Measurements from ENCODE around the gene PNPLA8.

The PNPLA8 gene, protein sequence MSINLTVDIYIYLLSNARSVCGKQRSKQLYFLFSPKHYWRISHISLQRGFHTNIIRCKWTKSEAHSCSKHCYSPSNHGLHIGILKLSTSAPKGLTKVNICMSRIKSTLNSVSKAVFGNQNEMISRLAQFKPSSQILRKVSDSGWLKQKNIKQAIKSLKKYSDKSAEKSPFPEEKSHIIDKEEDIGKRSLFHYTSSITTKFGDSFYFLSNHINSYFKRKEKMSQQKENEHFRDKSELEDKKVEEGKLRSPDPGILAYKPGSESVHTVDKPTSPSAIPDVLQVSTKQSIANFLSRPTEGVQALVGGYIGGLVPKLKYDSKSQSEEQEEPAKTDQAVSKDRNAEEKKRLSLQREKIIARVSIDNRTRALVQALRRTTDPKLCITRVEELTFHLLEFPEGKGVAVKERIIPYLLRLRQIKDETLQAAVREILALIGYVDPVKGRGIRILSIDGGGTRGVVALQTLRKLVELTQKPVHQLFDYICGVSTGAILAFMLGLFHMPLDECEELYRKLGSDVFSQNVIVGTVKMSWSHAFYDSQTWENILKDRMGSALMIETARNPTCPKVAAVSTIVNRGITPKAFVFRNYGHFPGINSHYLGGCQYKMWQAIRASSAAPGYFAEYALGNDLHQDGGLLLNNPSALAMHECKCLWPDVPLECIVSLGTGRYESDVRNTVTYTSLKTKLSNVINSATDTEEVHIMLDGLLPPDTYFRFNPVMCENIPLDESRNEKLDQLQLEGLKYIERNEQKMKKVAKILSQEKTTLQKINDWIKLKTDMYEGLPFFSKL

DNA sequence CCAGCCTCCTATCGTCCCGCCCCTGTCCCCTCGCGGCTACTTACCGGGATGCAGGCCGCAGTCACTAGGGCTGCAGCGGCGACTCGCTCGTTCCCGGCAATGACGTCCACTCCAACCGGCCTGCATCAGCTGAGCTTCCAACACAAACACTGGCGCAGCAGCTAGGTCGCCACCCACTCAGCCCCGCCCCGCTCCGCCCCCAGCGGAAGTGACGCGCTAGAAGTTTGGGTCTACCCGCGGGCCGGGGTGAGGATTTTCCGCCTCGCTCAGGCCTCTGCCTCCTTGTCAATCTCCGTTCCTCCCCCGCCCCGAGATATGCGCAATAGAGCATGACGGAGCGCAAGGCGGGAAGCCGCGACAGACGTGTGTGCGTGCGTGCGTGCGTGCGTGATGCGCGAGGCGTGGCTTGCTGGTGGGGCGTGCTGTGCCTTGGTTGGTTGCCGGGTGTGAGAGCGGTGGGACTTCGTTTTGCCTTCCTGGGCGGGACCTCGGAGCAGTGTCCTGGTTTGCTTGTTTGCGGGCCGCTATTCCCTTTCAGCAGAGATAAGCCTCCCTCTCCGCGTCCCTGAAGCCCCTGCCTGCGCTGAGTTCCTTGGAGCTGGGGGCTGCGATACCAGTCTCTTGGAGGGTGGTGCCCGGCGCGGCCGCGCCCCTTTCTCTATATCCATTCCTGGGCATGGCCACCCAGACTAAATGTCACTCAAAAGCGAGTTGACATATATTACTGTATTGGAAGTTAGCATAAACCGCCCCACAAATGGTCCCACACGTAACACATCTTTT lies at the start of gene PNPLA8:
TSS of gene PNPLA8 (minus strand) at position 151 of the 783 bp plus-strand sequence. CDS start 10,644 bp downstream, outside the sequence.
- peak within 1 kb of the TSS; percentile 97 for H3K27ac ChIP-seq
- H3K4me3 ChIP-seq (ENCODE audit: low read depth in 1 of 2, low read length in 1 of 2): peak within 1 kb of the TSS; percentile 71 to 96
- TF ChIP-seq, protein P1, sequence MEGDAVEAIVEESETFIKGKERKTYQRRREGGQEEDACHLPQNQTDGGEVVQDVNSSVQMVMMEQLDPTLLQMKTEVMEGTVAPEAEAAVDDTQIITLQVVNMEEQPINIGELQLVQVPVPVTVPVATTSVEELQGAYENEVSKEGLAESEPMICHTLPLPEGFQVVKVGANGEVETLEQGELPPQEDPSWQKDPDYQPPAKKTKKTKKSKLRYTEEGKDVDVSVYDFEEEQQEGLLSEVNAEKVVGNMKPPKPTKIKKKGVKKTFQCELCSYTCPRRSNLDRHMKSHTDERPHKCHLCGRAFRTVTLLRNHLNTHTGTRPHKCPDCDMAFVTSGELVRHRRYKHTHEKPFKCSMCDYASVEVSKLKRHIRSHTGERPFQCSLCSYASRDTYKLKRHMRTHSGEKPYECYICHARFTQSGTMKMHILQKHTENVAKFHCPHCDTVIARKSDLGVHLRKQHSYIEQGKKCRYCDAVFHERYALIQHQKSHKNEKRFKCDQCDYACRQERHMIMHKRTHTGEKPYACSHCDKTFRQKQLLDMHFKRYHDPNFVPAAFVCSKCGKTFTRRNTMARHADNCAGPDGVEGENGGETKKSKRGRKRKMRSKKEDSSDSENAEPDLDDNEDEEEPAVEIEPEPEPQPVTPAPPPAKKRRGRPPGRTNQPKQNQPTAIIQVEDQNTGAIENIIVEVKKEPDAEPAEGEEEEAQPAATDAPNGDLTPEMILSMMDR (IDR thresholded peaks at IDR 0.05): peak; percentile 74
- H3K27me3 ChIP-seq: no peaks in the 10 kb centered on the region
- peaks cover 15 to 19% of the 10 kb centered on the region in 2 experiments for H3K4me1 ChIP-seq (ENCODE audit: control insufficient read depth in 1 of 2, insufficient read depth in 1 of 2, low read depth in 1 of 2, low read length in 1 of 2)
- H3K36me3 ChIP-seq: no peaks in the 10 kb centered on the region
- H3K9me3 ChIP-seq: no peaks in the 10 kb centered on the region

DNA sequence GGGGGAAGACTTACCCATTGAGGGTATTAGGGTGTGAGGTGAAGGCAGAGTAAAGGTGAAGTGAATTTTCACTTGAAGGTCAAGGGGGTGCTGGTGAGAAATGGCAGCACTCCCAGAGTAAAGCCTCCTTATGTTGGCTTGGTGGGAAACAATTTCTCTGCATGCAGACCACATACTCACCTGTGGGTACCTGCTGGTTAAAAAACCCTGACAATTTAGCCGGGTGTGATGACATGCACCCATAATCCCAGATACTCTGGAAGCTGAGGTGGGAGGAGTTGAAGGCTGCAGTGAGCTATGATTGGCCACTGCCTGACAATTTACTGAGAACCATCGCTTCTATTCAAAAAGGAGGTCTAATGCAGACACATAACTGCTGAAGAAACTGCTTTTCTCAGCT lies 49.2 kb upstream of the PNPLA8 start:
- H3K27ac ChIP-seq: no peak overlapping the region
- H3K9me3 ChIP-seq: peaks cover 5% of the 10 kb centered on the region
- H3K36me3 ChIP-seq: no peaks in the 10 kb centered on the region
- no peak overlapping the region for H3K4me3 ChIP-seq (ENCODE audit: low read depth in 1 of 2, low read length in 1 of 2)
- TF ChIP-seq, protein P1 (IDR thresholded peaks at IDR 0.05): no peak
- H3K4me1 ChIP-seq (ENCODE audit: control insufficient read depth in 1 of 2, insufficient read depth in 1 of 2, low read depth in 1 of 2, low read length in 1 of 2): peaks cover 7 to 10% of the 10 kb centered on the region in 2 experiments
- H3K27me3 ChIP-seq: no peaks in the 10 kb centered on the region

DNA sequence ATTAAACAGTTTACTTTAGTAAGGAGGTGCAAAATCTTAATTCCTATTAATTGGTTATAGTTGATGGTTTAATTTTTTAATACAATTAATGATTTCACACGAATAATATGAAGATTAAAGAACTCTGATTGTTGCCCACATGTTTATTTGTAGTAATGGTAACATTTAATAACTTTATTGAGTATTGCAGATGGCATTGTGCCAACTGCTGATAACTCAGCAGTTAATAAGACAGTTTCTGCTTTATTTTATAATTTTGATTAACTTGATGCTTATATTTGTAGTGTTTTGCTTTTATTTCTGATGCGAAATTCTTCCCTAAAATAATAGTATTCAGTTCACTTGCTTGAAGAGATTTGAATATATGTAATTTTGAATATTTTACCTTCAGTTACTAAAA lies 46.5 kb upstream of the PNPLA8 start:
- TF ChIP-seq, protein P1 (IDR thresholded peaks at IDR 0.05): no peak
- no peak overlapping the region for H3K4me3 ChIP-seq (ENCODE audit: low read depth in 1 of 2, low read length in 1 of 2)
- no peaks in the 10 kb centered on the region for H3K27me3 ChIP-seq
- H3K36me3 ChIP-seq: no peaks in the 10 kb centered on the region
- H3K4me1 ChIP-seq (ENCODE audit: control insufficient read depth in 1 of 2, insufficient read depth in 1 of 2, low read depth in 1 of 2, low read length in 1 of 2): peaks cover 25 to 26% of the 10 kb centered on the region in 2 experiments
- no peak overlapping the region for H3K27ac ChIP-seq
- no peaks in the 10 kb centered on the region for H3K9me3 ChIP-seq

DNA sequence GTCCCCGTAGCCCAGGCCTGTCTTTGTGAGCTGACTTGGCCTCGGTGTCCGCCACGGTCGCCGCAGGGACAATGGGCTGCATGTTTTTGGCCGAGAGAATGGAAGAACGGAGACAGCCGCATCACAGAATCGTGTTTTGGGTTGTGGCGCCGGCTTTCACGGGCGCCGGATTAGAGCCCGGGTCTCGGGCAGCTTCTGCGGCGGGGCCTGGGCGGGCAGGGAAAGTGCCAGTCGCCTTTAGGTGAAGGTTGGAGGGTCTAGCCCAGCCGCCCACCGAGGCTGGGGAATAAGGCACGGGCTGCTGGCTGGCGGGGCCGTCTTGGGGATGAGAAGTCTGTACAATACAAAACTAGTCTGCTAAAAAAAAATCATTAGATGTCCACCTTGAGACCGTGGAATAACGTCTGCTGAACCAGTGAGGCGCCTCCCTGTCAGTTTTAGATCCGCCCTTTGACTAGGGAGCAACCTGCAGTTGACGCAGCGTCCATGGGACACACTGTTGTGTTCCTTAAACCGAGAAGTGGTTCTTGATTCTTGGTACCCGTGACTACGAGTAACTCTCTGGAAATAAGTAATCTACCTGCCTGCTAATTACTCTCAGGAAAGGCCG lies 44.3 kb upstream of the PNPLA8 start:
- Histone ChIP-seq H3K36me3 (no peaks in the 10 kb centered on the region), H3K4me3 (ENCODE audit: low read depth in 1 of 2, low read length in 1 of 2) (peak overlapping the region; percentile 83 to 90), H3K27ac (peak overlapping the region; percentile 97), H3K9me3 (no peaks in the 10 kb centered on the region), H3K27me3 (no peaks in the 10 kb centered on the region), H3K4me1 (ENCODE audit: control insufficient read depth in 1 of 2, insufficient read depth in 1 of 2, low read depth in 1 of 2, low read length in 1 of 2) (peaks cover 25 to 26% of the 10 kb centered on the region in 2 experiments)
- TF ChIP-seq, protein P1 (IDR thresholded peaks at IDR 0.05): no peak
